ENCODE measurements around the gene CELF5. TPM values are rescaled to one million over a fixed set of nuclear protein-coding genes. Genes with fewer than 3 reads are reported as not detected.

CELF5 gene
- total RNA-seq, 1 experiment from 2014 or later: 7.7 TPM

- no peak for TF ChIP-seq ARID4B (CRISPR knock-in tag; IDR thresholded peaks at IDR 0.05; ENCODE audit: borderline replicate concordance)
These were observed 49.9 kb downstream of the CELF5 start (continued) for GRCh38 chr19:3274245-3274941.

DNA sequence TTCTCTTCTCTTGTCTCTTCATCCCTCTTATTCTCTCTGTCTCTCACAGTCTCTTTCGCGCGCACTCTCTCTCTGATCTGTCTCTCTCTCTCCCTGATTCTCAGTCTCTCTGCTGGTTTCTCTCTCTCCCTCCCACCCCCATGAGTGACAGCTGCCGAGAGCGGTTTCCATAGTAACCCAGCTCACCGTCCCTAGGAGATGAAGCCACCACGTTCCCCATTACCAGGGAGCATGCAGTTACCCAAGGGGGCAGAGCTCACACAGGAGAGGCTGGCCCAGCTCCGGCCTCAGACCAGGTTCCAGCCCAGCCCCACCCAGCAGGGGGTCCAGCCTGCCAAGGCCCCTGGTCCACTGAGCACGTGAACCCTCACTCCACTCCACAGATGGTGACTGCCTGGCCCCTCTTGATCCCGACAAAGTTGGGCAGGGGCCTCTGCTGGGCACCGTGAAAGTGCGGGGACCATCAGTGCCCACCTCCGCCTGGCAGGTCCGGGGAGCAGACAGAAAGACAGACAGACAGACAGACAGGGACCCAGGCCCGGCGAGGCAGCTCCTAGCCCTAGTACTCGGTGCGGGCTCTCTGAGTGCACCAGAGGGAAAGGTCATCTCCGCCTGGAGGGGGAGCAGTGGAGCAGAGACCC, 50.6 kb downstream of the CELF5 start:
- Mint-ChIP-seq H3K4me3 (peak overlapping the region; percentile 83), H3K9me3 (peaks cover 4% of the 10 kb centered on the region; the same call in 1 of the 2 replicates), H3K36me3 (no peaks in the 10 kb centered on the region), H3K27ac (peak overlapping the region; percentile 38; the same call in 1 of the 2 replicates), H3K27me3 (ENCODE audit: low read depth) (peaks cover 35% of the 10 kb centered on the region), H3K4me1 (peaks cover 16% of the 10 kb centered on the region)
- peak; percentile 55; the same call in 1 of the 2 replicates for TF ChIP-seq RELA (CRISPR knock-in tag; IDR thresholded peaks at IDR 0.05; ENCODE audit: borderline replicate concordance)
- TF ChIP-seq ZNF671 (CRISPR knock-in tag; IDR thresholded peaks at IDR 0.05): no peak
- 0 out of 2 replicates have a peak, but pooled peaks have one; percentile 96 for TF ChIP-seq HMGXB4 (CRISPR knock-in tag; IDR thresholded peaks at IDR 0.05)
- ATAC-seq: peak; percentile 52
- POLR2A ChIA-PET: interaction anchor here (2.5 kb wide), 1 partner anchor 9 kb away, joined by 21 read pairs; no protein-coding TSS in a partner anchor
- CTCF ChIA-PET: interaction anchor here (0.6 to 2.9 kb wide), 47 partner anchors 8 to 374 kb away, joined by 3 to 105 read pairs (median 7); partner anchors contain the start of genes CELF5, HMG20B, TLE5 and TLE6
- DNase-seq (ENCODE audit: low spot score): peak; percentile 92

DNA sequence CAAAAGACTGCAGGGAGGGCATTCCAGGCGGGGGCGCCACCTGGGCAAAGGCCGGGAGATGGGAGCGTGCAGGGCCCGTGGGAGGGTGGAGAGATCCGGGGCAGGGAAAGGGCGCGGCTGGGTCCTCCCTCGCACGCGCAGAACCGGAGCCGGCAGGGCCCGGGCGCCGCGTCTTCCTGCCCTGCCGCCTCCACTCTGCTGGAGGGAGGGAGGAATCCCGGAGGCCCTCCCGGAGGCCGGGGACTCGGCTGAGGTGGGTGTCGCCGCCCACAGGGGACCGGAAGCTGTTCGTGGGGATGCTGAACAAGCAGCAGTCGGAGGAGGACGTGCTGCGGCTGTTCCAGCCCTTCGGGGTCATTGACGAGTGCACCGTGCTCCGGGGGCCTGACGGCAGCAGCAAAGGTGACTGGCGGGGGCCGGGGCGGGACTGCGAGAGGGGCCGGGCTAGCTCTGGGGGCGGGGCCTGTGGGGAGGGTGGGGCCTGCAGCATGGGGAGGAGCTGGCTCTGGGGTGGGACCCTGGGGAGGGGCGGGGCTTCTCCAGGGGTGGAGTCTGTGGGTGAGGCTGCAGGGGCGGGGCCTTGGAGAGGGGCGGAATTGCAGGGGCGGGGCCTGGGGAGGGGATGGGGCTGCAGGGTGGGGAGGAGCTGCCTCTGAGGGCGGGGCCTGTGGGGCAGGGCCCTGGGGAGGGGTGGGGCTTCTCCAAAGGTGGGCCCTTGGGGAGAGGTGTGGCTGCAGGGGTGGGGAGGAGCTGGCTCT, 51.3 kb downstream of the CELF5 start:
- Mint-ChIP-seq H3K4me1 (peaks cover 16% of the 10 kb centered on the region), H3K27ac (peak overlapping the region; percentile 49; the same call in 1 of the 2 replicates), H3K9me3 (peaks cover 4% of the 10 kb centered on the region; the same call in 1 of the 2 replicates), H3K36me3 (no peaks in the 10 kb centered on the region), H3K4me3 (peak overlapping the region; percentile 83), H3K27me3 (ENCODE audit: low read depth) (peaks cover 33% of the 10 kb centered on the region)
- peak; percentile 78 for ATAC-seq
- peak; percentile 98 for DNase-seq (ENCODE audit: low spot score)
- POLR2A ChIA-PET: interaction anchor here (0.6 to 2.5 kb wide), 4 partner anchors 9 to 240 kb away, joined by 3 to 21 read pairs (median 3); no protein-coding TSS in a partner anchor
- CTCF ChIA-PET: interaction anchor here (0.5 to 2.9 kb wide), 67 partner anchors 9 to 1324 kb away, joined by 3 to 105 read pairs (median 5); partner anchors contain the start of genes CELF5, HMG20B, SMIM44 and TLE5
- TF ChIP-seq TEAD1 (CRISPR knock-in tag; IDR thresholded peaks at IDR 0.05) (peak; percentile 76; the same call in 1 of the 2 replicates), ZNF425 (CRISPR knock-in tag; conservative IDR thresholded peaks at IDR 0.05) (no peak), PRDM15 (CRISPR knock-in tag; IDR thresholded peaks at IDR 0.05) (no peak)
- TF ChIP-seq, protein P1, sequence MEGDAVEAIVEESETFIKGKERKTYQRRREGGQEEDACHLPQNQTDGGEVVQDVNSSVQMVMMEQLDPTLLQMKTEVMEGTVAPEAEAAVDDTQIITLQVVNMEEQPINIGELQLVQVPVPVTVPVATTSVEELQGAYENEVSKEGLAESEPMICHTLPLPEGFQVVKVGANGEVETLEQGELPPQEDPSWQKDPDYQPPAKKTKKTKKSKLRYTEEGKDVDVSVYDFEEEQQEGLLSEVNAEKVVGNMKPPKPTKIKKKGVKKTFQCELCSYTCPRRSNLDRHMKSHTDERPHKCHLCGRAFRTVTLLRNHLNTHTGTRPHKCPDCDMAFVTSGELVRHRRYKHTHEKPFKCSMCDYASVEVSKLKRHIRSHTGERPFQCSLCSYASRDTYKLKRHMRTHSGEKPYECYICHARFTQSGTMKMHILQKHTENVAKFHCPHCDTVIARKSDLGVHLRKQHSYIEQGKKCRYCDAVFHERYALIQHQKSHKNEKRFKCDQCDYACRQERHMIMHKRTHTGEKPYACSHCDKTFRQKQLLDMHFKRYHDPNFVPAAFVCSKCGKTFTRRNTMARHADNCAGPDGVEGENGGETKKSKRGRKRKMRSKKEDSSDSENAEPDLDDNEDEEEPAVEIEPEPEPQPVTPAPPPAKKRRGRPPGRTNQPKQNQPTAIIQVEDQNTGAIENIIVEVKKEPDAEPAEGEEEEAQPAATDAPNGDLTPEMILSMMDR (IDR thresholded peaks at IDR 0.05): peak; percentile 76; the same call in 1 of the 2 replicates
- TF ChIP-seq, protein P2, sequence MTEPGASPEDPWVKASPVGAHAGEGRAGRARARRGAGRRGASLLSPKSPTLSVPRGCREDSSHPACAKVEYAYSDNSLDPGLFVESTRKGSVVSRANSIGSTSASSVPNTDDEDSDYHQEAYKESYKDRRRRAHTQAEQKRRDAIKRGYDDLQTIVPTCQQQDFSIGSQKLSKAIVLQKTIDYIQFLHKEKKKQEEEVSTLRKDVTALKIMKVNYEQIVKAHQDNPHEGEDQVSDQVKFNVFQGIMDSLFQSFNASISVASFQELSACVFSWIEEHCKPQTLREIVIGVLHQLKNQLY (CRISPR knock-in tag; IDR thresholded peaks at IDR 0.05): no peak
- TF ChIP-seq, protein P3, sequence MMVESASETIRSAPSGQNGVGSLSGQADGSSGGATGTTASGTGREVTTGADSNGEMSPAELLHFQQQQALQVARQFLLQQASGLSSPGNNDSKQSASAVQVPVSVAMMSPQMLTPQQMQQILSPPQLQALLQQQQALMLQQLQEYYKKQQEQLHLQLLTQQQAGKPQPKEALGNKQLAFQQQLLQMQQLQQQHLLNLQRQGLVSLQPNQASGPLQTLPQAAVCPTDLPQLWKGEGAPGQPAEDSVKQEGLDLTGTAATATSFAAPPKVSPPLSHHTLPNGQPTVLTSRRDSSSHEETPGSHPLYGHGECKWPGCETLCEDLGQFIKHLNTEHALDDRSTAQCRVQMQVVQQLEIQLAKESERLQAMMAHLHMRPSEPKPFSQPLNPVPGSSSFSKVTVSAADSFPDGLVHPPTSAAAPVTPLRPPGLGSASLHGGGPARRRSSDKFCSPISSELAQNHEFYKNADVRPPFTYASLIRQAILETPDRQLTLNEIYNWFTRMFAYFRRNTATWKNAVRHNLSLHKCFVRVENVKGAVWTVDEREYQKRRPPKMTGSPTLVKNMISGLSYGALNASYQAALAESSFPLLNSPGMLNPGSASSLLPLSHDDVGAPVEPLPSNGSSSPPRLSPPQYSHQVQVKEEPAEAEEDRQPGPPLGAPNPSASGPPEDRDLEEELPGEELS (CRISPR knock-in tag; IDR thresholded peaks at IDR 0.05): no peak
